ENCODE measurements around the gene HMGXB4.

Gene HMGXB4

GRCh38 chr22:35328472-35328885 lies 71.2 kb downstream of the HMGXB4 start:
- Histone ChIP-seq H3K27ac (ENCODE audit: low read depth, low read length) (no peak overlapping the region), H2AFZ (ENCODE audit: low read length, unreplicated experiment) (no peak overlapping the region), H3K4me3 (ENCODE audit: low read depth, low read length) (no peak overlapping the region), H3K79me2 (ENCODE audit: control insufficient read depth, insufficient read depth, low read length, unreplicated experiment) (no peaks in the 10 kb centered on the region), H3K4me1 (ENCODE audit: control insufficient read depth, insufficient read depth, low read length, unreplicated experiment) (no peaks in the 10 kb centered on the region), H3K27me3 (ENCODE audit: insufficient read depth, low read length) (no peaks in the 10 kb centered on the region), H3K36me3 (ENCODE audit: insufficient read depth, low read length) (no peaks in the 10 kb centered on the region)

GRCh38 chr22:35329114-35329847 lies 72.0 kb downstream of the HMGXB4 start:
- Histone ChIP-seq H3K4me1 (ENCODE audit: control insufficient read depth, insufficient read depth, low read length, unreplicated experiment) (no peaks in the 10 kb centered on the region), H3K27me3 (ENCODE audit: insufficient read depth, low read length) (no peaks in the 10 kb centered on the region), H2AFZ (ENCODE audit: low read length, unreplicated experiment) (no peak overlapping the region), H3K27ac (ENCODE audit: low read depth, low read length) (no peak overlapping the region), H3K79me2 (ENCODE audit: control insufficient read depth, insufficient read depth, low read length, unreplicated experiment) (no peaks in the 10 kb centered on the region), H3K36me3 (ENCODE audit: insufficient read depth, low read length) (no peaks in the 10 kb centered on the region), H3K4me3 (ENCODE audit: low read depth, low read length) (no peak overlapping the region)

GRCh38 chr22:35330258-35330861 lies 73.1 kb downstream of the HMGXB4 start:
- Histone ChIP-seq H3K4me3 (ENCODE audit: low read depth, low read length) (no peak overlapping the region), H3K36me3 (ENCODE audit: insufficient read depth, low read length) (no peaks in the 10 kb centered on the region), H2AFZ (ENCODE audit: low read length, unreplicated experiment) (no peak overlapping the region), H3K27ac (ENCODE audit: low read depth, low read length) (peak overlapping the region; percentile 34; the same call in 1 of the 2 replicates), H3K4me1 (ENCODE audit: control insufficient read depth, insufficient read depth, low read length, unreplicated experiment) (no peaks in the 10 kb centered on the region), H3K27me3 (ENCODE audit: insufficient read depth, low read length) (no peaks in the 10 kb centered on the region), H3K79me2 (ENCODE audit: control insufficient read depth, insufficient read depth, low read length, unreplicated experiment) (no peaks in the 10 kb centered on the region)

- Histone ChIP-seq H3K4me1 (ENCODE audit: control insufficient read depth, insufficient read depth, low read length, unreplicated experiment) (no peaks in the 10 kb centered on the region), H3K27ac (ENCODE audit: low read depth, low read length) (no peak overlapping the region), H3K27me3 (ENCODE audit: insufficient read depth, low read length) (no peaks in the 10 kb centered on the region), H2AFZ (ENCODE audit: low read length, unreplicated experiment) (no peak overlapping the region), H3K4me3 (ENCODE audit: low read depth, low read length) (no peak overlapping the region), H3K36me3 (ENCODE audit: insufficient read depth, low read length) (no peaks in the 10 kb centered on the region), H3K79me2 (ENCODE audit: control insufficient read depth, insufficient read depth, low read length, unreplicated experiment) (no peaks in the 10 kb centered on the region)
These were observed 75.0 kb downstream of the HMGXB4 start for GRCh38 chr22:35332278-35332677.

- Histone ChIP-seq H3K36me3 (ENCODE audit: insufficient read depth, low read length) (no peaks in the 10 kb centered on the region), H3K79me2 (ENCODE audit: control insufficient read depth, insufficient read depth, low read length, unreplicated experiment) (no peaks in the 10 kb centered on the region), H3K27ac (ENCODE audit: low read depth, low read length) (no peak overlapping the region), H3K4me1 (ENCODE audit: control insufficient read depth, insufficient read depth, low read length, unreplicated experiment) (no peaks in the 10 kb centered on the region), H2AFZ (ENCODE audit: low read length, unreplicated experiment) (no peak overlapping the region), H3K4me3 (ENCODE audit: low read depth, low read length) (no peak overlapping the region), H3K27me3 (ENCODE audit: insufficient read depth, low read length) (no peaks in the 10 kb centered on the region)
These were observed 75.9 kb downstream of the HMGXB4 start for GRCh38 chr22:35333220-35333619.

- Histone ChIP-seq H2AFZ (ENCODE audit: low read length, unreplicated experiment) (no peak overlapping the region), H3K79me2 (ENCODE audit: control insufficient read depth, insufficient read depth, low read length, unreplicated experiment) (no peaks in the 10 kb centered on the region), H3K27me3 (ENCODE audit: insufficient read depth, low read length) (no peaks in the 10 kb centered on the region), H3K27ac (ENCODE audit: low read depth, low read length) (no peak overlapping the region), H3K4me1 (ENCODE audit: control insufficient read depth, insufficient read depth, low read length, unreplicated experiment) (no peaks in the 10 kb centered on the region), H3K36me3 (ENCODE audit: insufficient read depth, low read length) (no peaks in the 10 kb centered on the region), H3K4me3 (ENCODE audit: low read depth, low read length) (no peak overlapping the region)
These were observed 76.7 kb downstream of the HMGXB4 start for GRCh38 chr22:35334004-35334403.

- Histone ChIP-seq H3K27me3 (ENCODE audit: insufficient read depth, low read length) (no peaks in the 10 kb centered on the region), H3K27ac (ENCODE audit: low read depth, low read length) (no peak overlapping the region), H3K4me1 (ENCODE audit: control insufficient read depth, insufficient read depth, low read length, unreplicated experiment) (no peaks in the 10 kb centered on the region), H3K36me3 (ENCODE audit: insufficient read depth, low read length) (no peaks in the 10 kb centered on the region), H2AFZ (ENCODE audit: low read length, unreplicated experiment) (no peak overlapping the region), H3K79me2 (ENCODE audit: control insufficient read depth, insufficient read depth, low read length, unreplicated experiment) (no peaks in the 10 kb centered on the region), H3K4me3 (ENCODE audit: low read depth, low read length) (no peak overlapping the region)
These were observed 78.2 kb downstream of the HMGXB4 start for GRCh38 chr22:35335468-35335867.

GRCh38 chr22:35335936-35336781 lies 78.9 kb downstream of the HMGXB4 start:
- H3K4me1 ChIP-seq (ENCODE audit: control insufficient read depth, insufficient read depth, low read length, unreplicated experiment), result no peaks in the 10 kb centered on the region
- H3K36me3 ChIP-seq (ENCODE audit: insufficient read depth, low read length), result no peaks in the 10 kb centered on the region
- no peaks in the 10 kb centered on the region for H3K27me3 ChIP-seq (ENCODE audit: insufficient read depth, low read length)
- no peak overlapping the region for H3K4me3 ChIP-seq (ENCODE audit: low read depth, low read length)
- H3K27ac ChIP-seq (ENCODE audit: low read depth, low read length), result no peak overlapping the region
- H3K79me2 ChIP-seq (ENCODE audit: control insufficient read depth, insufficient read depth, low read length, unreplicated experiment), result no peaks in the 10 kb centered on the region
- no peak overlapping the region for H2AFZ ChIP-seq (ENCODE audit: low read length, unreplicated experiment)

GRCh38 chr22:35337932-35338331 lies 80.6 kb downstream of the HMGXB4 start:
- no peaks in the 10 kb centered on the region for H3K79me2 ChIP-seq (ENCODE audit: control insufficient read depth, insufficient read depth, low read length, unreplicated experiment)
- no peaks in the 10 kb centered on the region for H3K36me3 ChIP-seq (ENCODE audit: insufficient read depth, low read length)
- no peaks in the 10 kb centered on the region for H3K27me3 ChIP-seq (ENCODE audit: insufficient read depth, low read length)
- H3K4me1 ChIP-seq (ENCODE audit: control insufficient read depth, insufficient read depth, low read length, unreplicated experiment), result no peaks in the 10 kb centered on the region
- H3K4me3 ChIP-seq (ENCODE audit: low read depth, low read length), result no peak overlapping the region
- no peak overlapping the region for H3K27ac ChIP-seq (ENCODE audit: low read depth, low read length)
- no peak overlapping the region for H2AFZ ChIP-seq (ENCODE audit: low read length, unreplicated experiment)

GRCh38 chr22:35341090-35341874 lies 84.0 kb downstream of the HMGXB4 start:
- Histone ChIP-seq H3K36me3 (ENCODE audit: insufficient read depth, low read length) (no peaks in the 10 kb centered on the region), H3K79me2 (ENCODE audit: control insufficient read depth, insufficient read depth, low read length, unreplicated experiment) (no peaks in the 10 kb centered on the region), H3K27ac (ENCODE audit: low read depth, low read length) (no peak overlapping the region), H3K4me1 (ENCODE audit: control insufficient read depth, insufficient read depth, low read length, unreplicated experiment) (no peaks in the 10 kb centered on the region), H3K27me3 (ENCODE audit: insufficient read depth, low read length) (no peaks in the 10 kb centered on the region), H2AFZ (ENCODE audit: low read length, unreplicated experiment) (no peak overlapping the region), H3K4me3 (ENCODE audit: low read depth, low read length) (no peak overlapping the region)

All from ACC112 (cell line).